Measurements from ENCODE around the gene DNAJB1. TPM values are rescaled to one million over a fixed set of nuclear protein-coding genes. Genes with fewer than 3 reads are reported as not detected.

The DNAJB1 gene
- total RNA-seq, 1 experiment from 2014 or later: 54.5 TPM

- TF ChIP-seq PRDM15 (CRISPR knock-in tag; IDR thresholded peaks at IDR 0.05) (no peak), ZNF425 (CRISPR knock-in tag; conservative IDR thresholded peaks at IDR 0.05) (no peak), ZNF281 (CRISPR knock-in tag; IDR thresholded peaks at IDR 0.05) (no peak), ZNF671 (CRISPR knock-in tag; IDR thresholded peaks at IDR 0.05) (no peak)
Measured at GRCh38 chr19:14559916-14560775, 41.9 kb upstream of the DNAJB1 start (continued).

GRCh38 chr19:14558370-14559066 lies 40.3 kb upstream of the DNAJB1 start:
- no peak for ATAC-seq
- POLR2A ChIA-PET: no interaction called here

GRCh38 chr19:14556662-14557188 lies 38.5 kb upstream of the DNAJB1 start:
- ATAC-seq (peak; percentile 75), DNase-seq (ENCODE audit: low spot score) (peak; percentile 90)
- Mint-ChIP-seq H3K27me3 (ENCODE audit: low read depth) (no peaks in the 10 kb centered on the region), H3K4me1 (peaks cover 31% of the 10 kb centered on the region), H3K27ac (peak overlapping the region; percentile 65; the same call in 1 of the 2 replicates), H3K4me3 (no peak overlapping the region), H3K9me3 (no peaks in the 10 kb centered on the region), H3K36me3 (no peaks in the 10 kb centered on the region)
- CTCF ChIA-PET: interaction anchor here (0.5 to 4.4 kb wide), 25 partner anchors 9 to 220 kb away, joined by 3 to 39 read pairs (median 8); partner anchors contain the start of genes DNAJB1, GIPC1, NDUFB7 and PTGER1
- TF ChIP-seq ATF1 (CRISPR knock-in tag; IDR thresholded peaks at IDR 0.05): no peak
- no peak for TF ChIP-seq ATF3 (CRISPR knock-in tag; conservative IDR thresholded peaks at IDR 0.05)
- TF ChIP-seq ZNF396 (CRISPR knock-in tag; IDR thresholded peaks at IDR 0.05; ENCODE audit: borderline replicate concordance): no peak
- no peak for TF ChIP-seq GABPB1 (CRISPR knock-in tag; IDR thresholded peaks at IDR 0.05)
- peak; percentile 94 for TF ChIP-seq CTCF (IDR thresholded peaks at IDR 0.05)
- TF ChIP-seq HMGA2 (CRISPR knock-in tag; IDR thresholded peaks at IDR 0.05): no peak
- TF ChIP-seq ZNF416 (CRISPR knock-in tag; IDR thresholded peaks at IDR 0.05): 0 out of 2 replicates have a peak, but pooled peaks have one; percentile 60
- TF ChIP-seq HMGXB4 (CRISPR knock-in tag; IDR thresholded peaks at IDR 0.05): peak; percentile 62; the same call in 1 of the 2 replicates
- TF ChIP-seq MAX (CRISPR knock-in tag; IDR thresholded peaks at IDR 0.05): no peak
- no peak for TF ChIP-seq OVOL2 (CRISPR knock-in tag; IDR thresholded peaks at IDR 0.05; ENCODE audit: borderline replicate concordance)
- no peak for TF ChIP-seq ESRRA (CRISPR knock-in tag; IDR thresholded peaks at IDR 0.05; ENCODE audit: borderline replicate concordance)
- POLR2A ChIA-PET: interaction anchor here (0.6 to 0.8 kb wide), 2 partner anchors 39 to 133 kb away, joined by 3 to 5 read pairs; partner anchors contain the start of gene DNAJB1

More at GRCh38 chr19:14558370-14559066, 40.3 kb upstream of the DNAJB1 start:
- CTCF ChIA-PET: interaction anchor here (0.5 to 1.7 kb wide), 3 partner anchors 16 to 148 kb away, joined by 3 to 4 read pairs (median 4); no protein-coding TSS in a partner anchor
- no peak for TF ChIP-seq ZNF263 (CRISPR knock-in tag; IDR thresholded peaks at IDR 0.05; ENCODE audit: low read depth)
- TF ChIP-seq CREM (CRISPR knock-in tag; IDR thresholded peaks at IDR 0.05): no peak
- no peak for TF ChIP-seq NR2C2 (CRISPR knock-in tag; IDR thresholded peaks at IDR 0.05)
- no peak for TF ChIP-seq CREB1 (CRISPR knock-in tag; IDR thresholded peaks at IDR 0.05)
- no peak for TF ChIP-seq ESRRA (CRISPR knock-in tag; IDR thresholded peaks at IDR 0.05; ENCODE audit: borderline replicate concordance)
- no peak for TF ChIP-seq ZNF121 (CRISPR knock-in tag; IDR thresholded peaks at IDR 0.05)
- Mint-ChIP-seq H3K27me3 (ENCODE audit: low read depth) (no peaks in the 10 kb centered on the region), H3K36me3 (no peaks in the 10 kb centered on the region), H3K9me3 (no peaks in the 10 kb centered on the region), H3K27ac (peak overlapping the region; percentile 60), H3K4me1 (peaks cover 45% of the 10 kb centered on the region), H3K4me3 (no peak overlapping the region)
- DNase-seq (ENCODE audit: low spot score): no peak

Measured in WTC11 (cell line).